Uterus (tissue), 4 donors: ENCODE measurements around the gene CPT2. TPM values are rescaled to one million over a fixed set of nuclear protein-coding genes. Genes with fewer than 3 reads are reported as not detected.
A peak's percentile ranks its signal among the peaks of the same experiment; 100 is the strongest.

Experiments
- DNase-seq, 2 donors: peaks; one replicate each; pipeline ENCODE4 v3.0.0-alpha.2; 2019 to 2020
- H3K27ac ChIP-seq, 2 donors: fragments of 200-600 bp; sonication (generic); 1 replicate in 1 of 2; 2 replicates in 1 of 2; pipeline ENCODE4 v1.5.1; 2016 to 2018
- H3K27me3 ChIP-seq, 2 donors: fragments of 200-600 bp; sonication (generic); one replicate each; pipeline ENCODE4 v1.5.1; 2018 to 2019; ENCODE audit warnings: control low read depth in 1 of 2
- H3K36me3 ChIP-seq, 2 donors: fragments of 200-600 bp; sonication (generic); one replicate each; pipeline ENCODE4 v1.5.1; 2019; ENCODE audit warnings: control low read depth in 1 of 2
- H3K4me1 ChIP-seq, 2 donors: fragments of 200-600 bp; sonication (generic); one replicate each; pipeline ENCODE4 v1.5.1; 2018 to 2019; ENCODE audit warnings: control low read depth in 1 of 2
- H3K4me3 ChIP-seq, 2 donors: fragments of 200-600 bp; sonication (generic); 1 replicate in 1 of 2; 2 replicates in 1 of 2; pipeline ENCODE4 v1.5.1; 2018 to 2019; ENCODE audit warnings: mild to moderate bottlenecking in 1 of 2
- H3K9me3 ChIP-seq, 2 donors: fragments of 200-600 bp; sonication (generic); one replicate each; pipeline ENCODE4 v1.5.1; 2019; ENCODE audit warnings: control low read depth in 1 of 2
- CTCF ChIP-seq, 4 experiments: fragments of 200-600 bp in 2 of 4; fragments of 450-650 bp in 2 of 4; sonication (generic) in 2 of 4; IDR thresholded peaks; one replicate each; pipeline ENCODE4 v1.5.1; 2016 to 2019; ENCODE audit warnings: antibody characterized with exemption in 4 of 4, mild to moderate bottlenecking in 2 of 4, moderate library complexity in 1 of 4
- POLR2A ChIP-seq, 2 donors: fragments of 450-650 bp; IDR thresholded peaks; one replicate each; pipeline ENCODE4 v1.6.1; 2016; ENCODE audit warnings: antibody characterized with exemption in 2 of 2, mild to moderate bottlenecking in 1 of 2, moderate library complexity in 1 of 2
- intact Hi-C: fragments of 100-400 bp; cut with DNase I; formaldehyde crosslinking; loops from one replicate; pipeline ENCODE4 v1.15.1; 2023; ENCODE audit warnings: low total_unique reads
- total RNA-seq, 4 donors: library from RNA; depleted of rRNA in 3 of 4; stranded (reverse); fragments of >200 nt in 3 of 4; gene quantifications; one replicate each; pipeline versions ENCODE4 v1.1.0 to v1.2.4, GENCODE V29; 2014 to 2023
- donor health status: DM: yes; HTN: yes; CAD: no.

The CPT2 gene
- total RNA-seq, 4 donors from 2014 or later: 2.4 to 83.3 (median 10.2) TPM

GRCh38 chr1:53172426-53173128 lies 24.0 kb upstream of the CPT2 start:
- intact Hi-C loops: no loop called here
- DNase-seq: no peak
- no peaks in the 10 kb centered on the region for H3K27me3 ChIP-seq
- peak overlapping the region in 1 of 2 donors; percentile 46 for H3K27ac ChIP-seq
- TF ChIP-seq CTCF (IDR thresholded peaks at IDR 0.05) (peak in 2 of 4 experiments; percentile 9 to 15), POLR2A (IDR thresholded peaks at IDR 0.05) (no peak)
- peaks cover 0 to 7% of the 10 kb centered on the region in 2 donors for H3K4me1 ChIP-seq
- no peaks in the 10 kb centered on the region for H3K36me3 ChIP-seq
- no peak overlapping the region for H3K4me3 ChIP-seq
- H3K9me3 ChIP-seq: no peaks in the 10 kb centered on the region

GRCh38 chr1:53174971-53175913 lies 21.4 kb upstream of the CPT2 start:
- intact Hi-C loops: no loop called here
- H3K4me3 ChIP-seq: no peak overlapping the region
- H3K4me1 ChIP-seq: peaks cover 0 to 7% of the 10 kb centered on the region in 2 donors
- H3K27me3 ChIP-seq: no peaks in the 10 kb centered on the region
- no peaks in the 10 kb centered on the region for H3K9me3 ChIP-seq
- H3K27ac ChIP-seq: no peak overlapping the region
- DNase-seq: no peak
- H3K36me3 ChIP-seq: no peaks in the 10 kb centered on the region
- TF ChIP-seq CTCF (IDR thresholded peaks at IDR 0.05): no peak
- no peak for TF ChIP-seq POLR2A (IDR thresholded peaks at IDR 0.05)

GRCh38 chr1:53176452-53177208 lies 20.0 kb upstream of the CPT2 start:
- H3K27me3 ChIP-seq: no peaks in the 10 kb centered on the region
- DNase-seq: peak in 1 of 2 donors; percentile 26
- no peak overlapping the region for H3K4me3 ChIP-seq
- TF ChIP-seq CTCF (IDR thresholded peaks at IDR 0.05): peak in 1 of 4 experiments; percentile 4
- TF ChIP-seq POLR2A (IDR thresholded peaks at IDR 0.05): no peak
- H3K9me3 ChIP-seq: no peaks in the 10 kb centered on the region
- H3K27ac ChIP-seq: peak overlapping the region in 1 of 2 donors; percentile 45
- intact Hi-C loops: no loop called here
- H3K4me1 ChIP-seq: peaks cover 2 to 7% of the 10 kb centered on the region in 2 donors
- no peaks in the 10 kb centered on the region for H3K36me3 ChIP-seq

- Histone ChIP-seq H3K4me3 (no peak overlapping the region), H3K27me3 (no peaks in the 10 kb centered on the region), H3K9me3 (no peaks in the 10 kb centered on the region), H3K36me3 (no peaks in the 10 kb centered on the region), H3K27ac (no peak overlapping the region), H3K4me1 (peaks cover 4 to 16% of the 10 kb centered on the region in 2 donors)
- DNase-seq: no peak
- TF ChIP-seq CTCF (IDR thresholded peaks at IDR 0.05): no peak
- no peak for TF ChIP-seq POLR2A (IDR thresholded peaks at IDR 0.05)
- intact Hi-C loops: loop anchor here (10.0 kb wide), 1 partner anchor 115 kb away; the partner anchor contains the start of gene PODN
Observed at GRCh38 chr1:53180226-53180625, 16.4 kb upstream of the CPT2 start.
